A549 (cell line): ENCODE data around the gene CNST. TPM values are rescaled to one million over a fixed set of nuclear protein-coding genes. Genes with fewer than 3 reads are reported as not detected.

Experiments
- ATAC-seq, 2 experiments: fragments of 200-7000 bp in 1 of 2; fragments of >200 bp in 1 of 2; cut with Nextera tagmentation in 1 of 2; cut with Tn5 transposase in 1 of 2; 3 replicates each; pipeline versions ENCODE4 v1.8.0 to v1.9.1; 2018 to 2020; ENCODE audit warnings: mild to moderate bottlenecking in 1 of 2, moderate library complexity in 1 of 2
- CTCF ChIA-PET: fragments of 300-600 bp; sonication (Branson Sonifier 250); formaldehyde crosslinking; extraction: SDS; loops from one replicate; lab custom pipeline; 2021; ENCODE audit warnings: antibody characterized with exemption, inconsistent platforms; lab: Yijun Ruan, JAX
- POLR2A ChIA-PET: fragments of 350-600 bp; formaldehyde crosslinking; extraction: SDS; loops from one replicate; lab custom pipeline; 2021; ENCODE audit warnings: antibody characterized with exemption, inconsistent platforms; lab: Yijun Ruan, JAX
- DNase-seq, 2 experiments: peaks; one replicate each; pipeline versions ENCODE4 v3.0.0 to v3.0.0-alpha.2; 2011 to 2016; ENCODE audit warnings: low read depth in 1 of 2, low spot score in 1 of 2
- FAIRE-seq: peaks from 2 replicates; lab custom pipeline; 2011; peaks lifted over from hg19 to GRCh38; lab: Jason Lieb, UNC
- H3K27ac ChIP-seq, 2 experiments: fragments of >200 bp; sonication (Bioruptor Twin); formaldehyde crosslinking; 3 replicates each; pipeline ENCODE4 v1.5.1; 2016 to 2017
- H3K4me1 ChIP-seq: fragments of >200 bp; sonication (Bioruptor Twin); formaldehyde crosslinking; 3 replicates; pipeline ENCODE4 v1.6.1; 2016
- H3K4me2 ChIP-seq: fragments of >200 bp; sonication (Bioruptor Twin); formaldehyde crosslinking; 3 replicates; pipeline ENCODE4 v1.6.1; 2016
- H3K4me3 ChIP-seq: fragments of >200 bp; sonication (Bioruptor Twin); formaldehyde crosslinking; 3 replicates; pipeline ENCODE4 v1.5.1; 2016
- H3K9me3 ChIP-seq: fragments of >200 bp; sonication (Bioruptor Twin); formaldehyde crosslinking; 3 replicates; pipeline ENCODE4 v1.6.1; 2016
- BCL3 ChIP-seq: fragments of >200 bp; sonication (Bioruptor Twin); formaldehyde crosslinking; IDR thresholded peaks from 3 replicates; pipeline ENCODE4 v1.6.1; 2016
- CEBPB ChIP-seq, 2 experiments: fragments of >200 bp in 1 of 2; sonication (Bioruptor Twin) in 1 of 2; formaldehyde crosslinking in 1 of 2; IDR thresholded peaks; 2 replicates each; pipeline ENCODE4 v1.6.1; 2012 to 2016
- FOSL2 ChIP-seq, 2 experiments: fragments of 450-650 bp in 1 of 2; fragments of >200 bp in 1 of 2; sonication (Bioruptor Twin) in 1 of 2; formaldehyde crosslinking; IDR thresholded peaks; 2 replicates each; pipeline versions ENCODE4 v1.5.0 to v1.6.1; 2016 to 2020; ENCODE audit warnings: mild to moderate bottlenecking in 1 of 2, moderate library complexity in 1 of 2
- FOXS1 ChIP-seq: fragments of 250-450 bp; sonication (Bioruptor Pico); IDR thresholded peaks from 2 replicates; pipeline ENCODE4 v1.5.0; 2020; ENCODE audit warnings: mild to moderate bottlenecking, moderate library complexity
- GATA3 ChIP-seq: IDR thresholded peaks from 2 replicates; pipeline ENCODE4 v1.6.1; 2012; ENCODE audit warnings: borderline replicate concordance
- HMGXB4 ChIP-seq: fragments of 250-450 bp; sonication (Bioruptor Pico); IDR thresholded peaks from 2 replicates; pipeline ENCODE4 v1.5.0; 2021; ENCODE audit warnings: mild to moderate bottlenecking, moderate library complexity, borderline replicate concordance
- HOXA7 ChIP-seq: fragments of 250-450 bp; sonication (Bioruptor Pico); IDR thresholded peaks from 2 replicates; pipeline ENCODE4 v1.5.0; 2020; ENCODE audit warnings: mild to moderate bottlenecking, moderate library complexity
- KDM1A ChIP-seq: fragments of 200-600 bp; sonication (generic); IDR thresholded peaks from 2 replicates; pipeline ENCODE4 v1.6.1; 2016; ENCODE audit warnings: low read depth, mild to moderate bottlenecking
- KDM5A ChIP-seq: fragments of 200-600 bp; sonication (generic); IDR thresholded peaks from 2 replicates; pipeline ENCODE4 v1.6.1; 2016; ENCODE audit warnings: antibody characterized with exemption, mild to moderate bottlenecking
- MAX ChIP-seq: IDR thresholded peaks from 2 replicates; pipeline ENCODE4 v1.6.1; 2012
- MYC ChIP-seq: IDR thresholded peaks from 2 replicates; pipeline ENCODE4 v1.6.1; 2012; ENCODE audit warnings: mild to moderate bottlenecking, inconsistent platforms, low read length, improper control_type of control experiment, borderline replicate concordance
- NFE2L2 ChIP-seq: fragments of 150-350 bp; conservative IDR thresholded peaks from 2 replicates; pipeline ENCODE4 v1.6.1; 2014; ENCODE audit warnings: low read length
- PHF8 ChIP-seq: fragments of 200-600 bp; sonication (generic); IDR thresholded peaks from 2 replicates; pipeline ENCODE4 v1.6.1; 2016; ENCODE audit warnings: low read depth, mild to moderate bottlenecking, antibody characterized with exemption, moderate library complexity, borderline replicate concordance
- POLR2A ChIP-seq: IDR thresholded peaks from 2 replicates; pipeline ENCODE4 v1.6.1; 2012; ENCODE audit warnings: mild to moderate bottlenecking, low read length
- RAD21 ChIP-seq, 2 experiments: fragments of >200 bp in 1 of 2; sonication (Bioruptor Twin) in 1 of 2; formaldehyde crosslinking in 1 of 2; IDR thresholded peaks in 1 of 2; conservative IDR thresholded peaks in 1 of 2; 2 replicates in 1 of 2; 3 replicates in 1 of 2; pipeline ENCODE4 v1.6.1; 2012 to 2018; ENCODE audit warnings: inconsistent platforms in 1 of 2
- RFX5 ChIP-seq: fragments of 450-650 bp; IDR thresholded peaks from 2 replicates; pipeline ENCODE4 v1.7.1; 2014; ENCODE audit warnings: antibody characterized with exemption, mild to moderate bottlenecking, moderate library complexity
- RNF2 ChIP-seq: fragments of 200-600 bp; sonication (generic); IDR thresholded peaks from 2 replicates; pipeline ENCODE4 v1.6.1; 2016; ENCODE audit warnings: low read depth, mild to moderate bottlenecking, antibody characterized with exemption, moderate library complexity, borderline replicate concordance
- SMC3 ChIP-seq: fragments of >200 bp; sonication (Bioruptor Twin); formaldehyde crosslinking; IDR thresholded peaks from 3 replicates; pipeline ENCODE4 v1.6.1; 2018; ENCODE audit warnings: inconsistent platforms
- TFCP2L1 ChIP-seq: fragments of 250-450 bp; sonication (Bioruptor Pico); IDR thresholded peaks from 2 replicates; pipeline ENCODE4 v1.5.0; 2021; ENCODE audit warnings: mild to moderate bottlenecking
- TP53 ChIP-seq: fragments of 250-450 bp; sonication (Bioruptor Pico); IDR thresholded peaks from 2 replicates; pipeline ENCODE4 v1.5.0; 2021; ENCODE audit warnings: mild to moderate bottlenecking, moderate library complexity
- ZC3H11A ChIP-seq: fragments of 450-650 bp; IDR thresholded peaks from 2 replicates; pipeline ENCODE4 v1.6.1; 2014; ENCODE audit warnings: antibody characterized with exemption, mild to moderate bottlenecking
- ZFP36 ChIP-seq: fragments of 450-650 bp; IDR thresholded peaks from 2 replicates; pipeline ENCODE4 v1.6.1; 2014; ENCODE audit warnings: borderline replicate concordance; ENCODE audit not compliant: partially characterized antibody
- WGBS: methylation state at CpG from one replicate; pipeline ENCODE4 v1.1.6; 2017; ENCODE audit errors: missing lambda C conversion rate; 5-methylcytosine and 5-hydroxymethylcytosine counted together
- polyA plus RNA-seq, 4 experiments: library from polyadenylated mRNA; depleted of rRNA in 3 of 4; stranded (reverse); fragments of >200 nt; fragmentation: RNase III in 1 of 4; extraction: RNeasy Plus Mini Kit Qiagen cat#74134 plus additional on column Dnase treatment in 1 of 4; gene quantifications; 2 replicates in 3 of 4; 3 replicates in 1 of 4; pipeline ENCODE4 v1.2.3, GENCODE V29; 2011 to 2017
- TF ChIP-seq, protein P1 (sequence below): fragments of >200 bp; sonication (Bioruptor Twin); formaldehyde crosslinking; IDR thresholded peaks from 3 replicates; pipeline ENCODE4 v1.5.1; 2016
- TF ChIP-seq, protein P2 (sequence below): fragments of 250-450 bp; sonication (Bioruptor Pico); IDR thresholded peaks from 2 replicates; pipeline ENCODE4 v1.5.0; 2020; ENCODE audit warnings: low read depth, mild to moderate bottlenecking, moderate library complexity

CNST gene
- polyA plus RNA-seq, 2 of the 4 experiments (the other 2 are of a cell fraction), result 7.9 to 23.0 TPM

DNA sequence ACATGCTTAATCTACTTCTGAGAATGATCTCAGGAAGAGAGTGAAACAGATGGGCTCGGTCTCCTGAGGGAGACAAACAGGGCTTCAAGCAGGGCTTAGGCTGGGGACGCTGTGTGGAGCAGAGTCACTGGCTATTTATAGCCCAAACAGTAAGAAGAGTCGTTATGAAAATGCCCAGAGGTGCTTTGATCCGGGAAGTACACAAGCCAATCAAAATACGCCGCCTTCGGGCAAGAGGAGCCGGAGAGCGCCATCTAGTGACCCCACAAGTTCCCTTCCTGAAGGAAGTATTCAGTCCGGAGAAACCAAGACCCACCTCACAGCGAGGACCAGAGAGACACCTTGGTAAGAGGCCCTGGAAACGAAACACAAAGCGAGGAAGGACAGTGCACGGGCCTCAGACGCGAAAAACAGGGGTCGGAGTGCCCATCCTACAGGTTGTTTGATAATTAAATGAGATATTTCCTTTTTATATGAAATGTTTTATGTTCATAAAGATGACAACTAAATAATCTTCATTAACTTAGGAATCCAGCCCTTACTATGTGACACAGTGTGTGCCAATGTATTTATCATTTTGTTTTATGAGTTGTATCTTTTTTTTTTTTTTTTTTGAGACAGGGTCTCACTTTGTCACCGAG, 133.0 kb downstream of the CNST start:
- Histone ChIP-seq H3K27ac (peak overlapping the region; percentile 68 to 72), H3K4me3 (peak overlapping the region; percentile 35), H3K4me1 (peaks cover 3% of the 10 kb centered on the region; the same call in 2 of the 3 replicates), H3K4me2 (peak overlapping the region; percentile 77), H3K9me3 (no peaks in the 10 kb centered on the region)
- peak; percentile 89 to 91 for DNase-seq
- ATAC-seq, result peak; percentile 96 to 97
- WGBS, result 7% methylated on average over 18 of the region's 18 CpGs
- ChIA-PET POLR2A (no interaction called here), CTCF (interaction anchor here (0.7 to 0.8 kb wide), 3 partner anchors 11 to 222 kb away, joined by 3 to 6 read pairs (median 4); no protein-coding TSS in a partner anchor)
- FAIRE-seq, result no peak
- TF ChIP-seq, protein P1, sequence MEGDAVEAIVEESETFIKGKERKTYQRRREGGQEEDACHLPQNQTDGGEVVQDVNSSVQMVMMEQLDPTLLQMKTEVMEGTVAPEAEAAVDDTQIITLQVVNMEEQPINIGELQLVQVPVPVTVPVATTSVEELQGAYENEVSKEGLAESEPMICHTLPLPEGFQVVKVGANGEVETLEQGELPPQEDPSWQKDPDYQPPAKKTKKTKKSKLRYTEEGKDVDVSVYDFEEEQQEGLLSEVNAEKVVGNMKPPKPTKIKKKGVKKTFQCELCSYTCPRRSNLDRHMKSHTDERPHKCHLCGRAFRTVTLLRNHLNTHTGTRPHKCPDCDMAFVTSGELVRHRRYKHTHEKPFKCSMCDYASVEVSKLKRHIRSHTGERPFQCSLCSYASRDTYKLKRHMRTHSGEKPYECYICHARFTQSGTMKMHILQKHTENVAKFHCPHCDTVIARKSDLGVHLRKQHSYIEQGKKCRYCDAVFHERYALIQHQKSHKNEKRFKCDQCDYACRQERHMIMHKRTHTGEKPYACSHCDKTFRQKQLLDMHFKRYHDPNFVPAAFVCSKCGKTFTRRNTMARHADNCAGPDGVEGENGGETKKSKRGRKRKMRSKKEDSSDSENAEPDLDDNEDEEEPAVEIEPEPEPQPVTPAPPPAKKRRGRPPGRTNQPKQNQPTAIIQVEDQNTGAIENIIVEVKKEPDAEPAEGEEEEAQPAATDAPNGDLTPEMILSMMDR, result peak; percentile 88
- no peak for TF ChIP-seq NFE2L2
- TF ChIP-seq KDM5A, result no peak
- no peak for TF ChIP-seq ZC3H11A
- peak; percentile 66 for TF ChIP-seq SMC3
- peak; percentile 72 to 73 for TF ChIP-seq RAD21 (conservative IDR thresholded peaks at IDR 0.05 in 1 of 2, IDR thresholded peaks at IDR 0.05 in 1 of 2)
- TF ChIP-seq, all 56 proteins: peak for 3

DNA sequence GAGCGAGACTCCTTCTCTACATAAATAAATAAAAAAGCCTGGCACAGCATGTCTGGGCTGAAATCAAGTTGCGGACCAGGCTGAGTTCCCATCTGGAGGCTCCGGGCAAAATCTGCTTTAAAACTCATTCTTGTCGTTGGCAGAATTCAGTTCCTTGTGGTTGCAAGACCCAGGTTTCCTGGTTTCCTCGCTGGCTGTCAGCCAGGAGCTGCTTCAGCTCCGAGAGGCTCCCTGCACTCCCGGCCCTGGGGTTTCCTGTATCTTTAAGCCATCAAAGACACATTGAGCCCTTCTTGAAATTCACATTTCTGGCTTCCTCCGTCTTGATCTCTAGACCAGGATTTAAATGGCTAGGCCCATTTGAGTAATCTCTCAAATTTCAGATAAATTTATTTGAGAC, 137.3 kb downstream of the CNST start:
- DNase-seq, result no peak
- Histone ChIP-seq H3K9me3 (no peaks in the 10 kb centered on the region), H3K4me3 (no peak overlapping the region), H3K27ac (no peak overlapping the region), H3K4me1 (peaks cover 13% of the 10 kb centered on the region; the same call in 2 of the 3 replicates), H3K4me2 (no peak overlapping the region)
- FAIRE-seq, result no peak
- POLR2A ChIA-PET, result no interaction called here
- no peak for TF ChIP-seq RFX5
- no peak for TF ChIP-seq MYC
- TF ChIP-seq RNF2, result no peak
- TF ChIP-seq ZC3H11A, result no peak
- TF ChIP-seq FOXS1, result no peak
- TF ChIP-seq ZFP36, result no peak
- TF ChIP-seq KDM5A, result no peak
- TF ChIP-seq TFCP2L1, result no peak
- TF ChIP-seq GATA3, result no peak
- TF ChIP-seq FOSL2 (IDR thresholded peaks at IDR 0.05), result no peak
- TF ChIP-seq FOSL2 (CRISPR knock-in tag; IDR thresholded peaks at IDR 0.05), result no peak
- TF ChIP-seq PHF8, result no peak
- no peak for TF ChIP-seq KDM1A
- TF ChIP-seq, protein P2, sequence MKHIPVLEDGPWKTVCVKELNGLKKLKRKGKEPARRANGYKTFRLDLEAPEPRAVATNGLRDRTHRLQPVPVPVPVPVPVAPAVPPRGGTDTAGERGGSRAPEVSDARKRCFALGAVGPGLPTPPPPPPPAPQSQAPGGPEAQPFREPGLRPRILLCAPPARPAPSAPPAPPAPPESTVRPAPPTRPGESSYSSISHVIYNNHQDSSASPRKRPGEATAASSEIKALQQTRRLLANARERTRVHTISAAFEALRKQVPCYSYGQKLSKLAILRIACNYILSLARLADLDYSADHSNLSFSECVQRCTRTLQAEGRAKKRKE, result no peak
- TF ChIP-seq HOXA7 (CRISPR knock-in tag), result no peak
- TF ChIP-seq TP53 (CRISPR knock-in tag), result no peak
- no peak for TF ChIP-seq POLR2A
- TF ChIP-seq MAX, result no peak
- CTCF ChIA-PET, result no interaction called here
- WGBS, result 69% methylated on average over 8 of the region's 8 CpGs
- ATAC-seq, result no peak

DNA sequence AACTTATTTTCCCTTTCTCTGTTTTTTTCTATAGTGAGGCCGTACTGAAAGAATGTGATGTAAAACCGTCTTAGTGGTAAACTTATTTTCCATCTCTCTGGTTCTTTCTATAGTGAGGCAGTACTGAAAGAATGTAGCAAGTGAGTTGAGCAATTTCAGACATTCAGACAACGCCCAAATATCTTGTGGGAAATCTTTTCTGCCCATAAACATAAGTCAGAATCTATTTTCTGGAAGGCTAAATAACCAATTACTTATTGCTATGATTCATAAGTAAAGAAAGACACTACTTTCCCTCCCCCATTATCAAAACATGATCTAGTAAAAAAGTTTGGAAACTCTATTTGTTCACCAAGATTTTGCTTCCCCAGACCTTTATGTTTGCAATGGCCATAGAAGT, 139.1 kb downstream of the CNST start:
- H3K27ac ChIP-seq, result peak overlapping the region; percentile 9 to 65; a peak in 2 of 6 replicates
- ChIA-PET CTCF (no interaction called here), POLR2A (no interaction called here)
- peaks cover 10% of the 10 kb centered on the region; the same call in 2 of the 3 replicates for H3K4me1 ChIP-seq
- DNase-seq, result peak in 1 of 2 experiments; percentile 56
- WGBS, result 22% methylated on average over 3 of the region's 3 CpGs
- H3K9me3 ChIP-seq, result no peaks in the 10 kb centered on the region
- no peak for FAIRE-seq
- no peak overlapping the region for H3K4me3 ChIP-seq
- TF ChIP-seq FOSL2 (IDR thresholded peaks at IDR 0.05) (no peak), FOSL2 (CRISPR knock-in tag; IDR thresholded peaks at IDR 0.05) (peak; percentile 61), GATA3 (peak; percentile 31; the same call in 1 of the 2 replicates), HMGXB4 (CRISPR knock-in tag) (no peak), MYC (no peak), BCL3 (no peak), CEBPB (IDR thresholded peaks at IDR 0.05) (peak; percentile 20 to 61; a peak in 2 of 4 replicates)
- ATAC-seq, result peak; percentile 56 to 58; a peak in 5 of 6 replicates
- H3K4me2 ChIP-seq, result peak overlapping the region; percentile 50
